H9 (cell line): ENCODE data around the gene KISS1. TPM values are rescaled to one million over a fixed set of nuclear protein-coding genes. Genes with fewer than 3 reads are reported as not detected.

Source experiments
- DNase-seq: peaks from one replicate; pipeline ENCODE4 v3.0.0-alpha.2; 2017
- H2AFZ ChIP-seq: one replicate; pipeline ENCODE4 v1.6.1; 2013; ENCODE audit warnings: mild to moderate bottlenecking, low read length, control low read depth, moderate library complexity
- H2AK5ac ChIP-seq: 2 replicates; pipeline ENCODE4 v1.6.1; 2013; ENCODE audit warnings: low read length, control low read depth, mixed read lengths; ENCODE audit not compliant: insufficient read length
- H2BK120ac ChIP-seq: one replicate; pipeline ENCODE4 v1.6.1; 2013; ENCODE audit warnings: low read depth, mild to moderate bottlenecking, low read length, control low read depth, inconsistent platforms; ENCODE audit not compliant: poor library complexity, severe bottlenecking
- H2BK12ac ChIP-seq: 2 replicates; pipeline ENCODE4 v1.6.1; 2013; ENCODE audit warnings: low read length, control low read depth, mixed read lengths, low read depth; ENCODE audit not compliant: insufficient read length
- H2BK15ac ChIP-seq: 2 replicates; pipeline ENCODE4 v1.6.1; 2013; ENCODE audit warnings: low read depth, low read length, control low read depth
- H2BK20ac ChIP-seq: one replicate; pipeline ENCODE4 v1.6.1; 2013; ENCODE audit warnings: low read depth, mild to moderate bottlenecking, low read length, control low read depth, inconsistent platforms; ENCODE audit not compliant: poor library complexity, severe bottlenecking
- H2BK5ac ChIP-seq: 2 replicates; pipeline ENCODE4 v1.6.1; 2013; ENCODE audit warnings: low read length, control low read depth, mixed read lengths; ENCODE audit not compliant: insufficient read length
- H3K14ac ChIP-seq: 2 replicates; pipeline ENCODE4 v1.6.1; 2013; ENCODE audit warnings: low read length, control low read depth; ENCODE audit not compliant: insufficient read depth
- H3K18ac ChIP-seq: 2 replicates; pipeline ENCODE4 v1.6.1; 2013; ENCODE audit warnings: low read depth, mild to moderate bottlenecking, mixed read lengths, low read length, control low read depth; ENCODE audit not compliant: insufficient read length
- H3K23ac ChIP-seq: 2 replicates; pipeline ENCODE4 v1.6.1; 2013; ENCODE audit warnings: low read length, control low read depth, mixed read lengths, low read depth; ENCODE audit not compliant: insufficient read length
- H3K23me2 ChIP-seq: 2 replicates; pipeline ENCODE4 v1.6.1; 2013; ENCODE audit warnings: low read depth, mild to moderate bottlenecking, mixed read lengths, low read length, control low read depth; ENCODE audit not compliant: insufficient read length, poor library complexity, severe bottlenecking
- H3K27ac ChIP-seq: 2 replicates; pipeline ENCODE4 v1.5.1; 2013; ENCODE audit warnings: low read length, control low read depth, mixed read lengths, low read depth; ENCODE audit not compliant: insufficient read length
- H3K27me3 ChIP-seq: 2 replicates; pipeline ENCODE4 v1.6.1; 2013; ENCODE audit warnings: low read length, control low read depth, inconsistent platforms; ENCODE audit not compliant: insufficient read depth
- H3K4ac ChIP-seq: 2 replicates; pipeline ENCODE4 v1.6.1; 2013; ENCODE audit warnings: low read depth, mild to moderate bottlenecking, control low read depth, inconsistent platforms, low read length, moderate library complexity
- H3K4me1 ChIP-seq: 2 replicates; pipeline ENCODE4 v1.6.1; 2013; ENCODE audit warnings: low read length, control low read depth, inconsistent platforms; ENCODE audit not compliant: insufficient read depth
- H3K4me2 ChIP-seq: 2 replicates; pipeline ENCODE4 v1.6.1; 2013; ENCODE audit warnings: low read length, control low read depth, mixed read lengths; ENCODE audit not compliant: insufficient read length, insufficient read depth
- H3K56ac ChIP-seq: 2 replicates; pipeline ENCODE4 v1.6.1; 2013; ENCODE audit warnings: low read depth, mild to moderate bottlenecking, mixed read lengths, low read length, control low read depth; ENCODE audit not compliant: insufficient read length
- H3K79me1 ChIP-seq: 2 replicates; pipeline ENCODE4 v1.6.1; 2013; ENCODE audit warnings: low read depth, mild to moderate bottlenecking, moderate library complexity, low read length, control low read depth, inconsistent platforms; ENCODE audit not compliant: insufficient read depth, poor library complexity, severe bottlenecking
- H3K79me2 ChIP-seq: 2 replicates; pipeline ENCODE4 v1.6.1; 2013; ENCODE audit warnings: low read length, control low read depth, inconsistent platforms; ENCODE audit not compliant: insufficient read depth
- H3K9ac ChIP-seq: 2 replicates; pipeline ENCODE4 v1.6.1; 2013; ENCODE audit warnings: low read length, control low read depth, mixed read lengths; ENCODE audit not compliant: insufficient read length; ENCODE audit errors: extremely low read depth
- H3K9me3 ChIP-seq: one replicate; pipeline ENCODE4 v1.6.1; 2013; ENCODE audit warnings: low read depth, low read length, inconsistent platforms; ENCODE audit not compliant: control insufficient read depth
- H3T11ph ChIP-seq: one replicate; pipeline ENCODE4 v1.6.1; 2013; ENCODE audit warnings: mild to moderate bottlenecking, low read length, control low read depth, inconsistent platforms
- H4K20me1 ChIP-seq: one replicate; pipeline ENCODE4 v1.6.1; 2013; ENCODE audit not compliant: control insufficient read depth, insufficient read length, insufficient read depth
- H4K5ac ChIP-seq: 2 replicates; pipeline ENCODE4 v1.6.1; 2013; ENCODE audit warnings: low read depth, mild to moderate bottlenecking, mixed read lengths, low read length, control low read depth; ENCODE audit not compliant: insufficient read length
- H4K8ac ChIP-seq: replicated peaks from 2 replicates; pipeline ENCODE4 v1.6.1; 2013; ENCODE audit warnings: low read length, control low read depth, mixed read lengths, low read depth; ENCODE audit not compliant: insufficient read length
- H4K91ac ChIP-seq: 2 replicates; pipeline ENCODE4 v1.6.1; 2013; ENCODE audit warnings: low read depth, mild to moderate bottlenecking, moderate library complexity, mixed read lengths, low read length, control low read depth; ENCODE audit not compliant: insufficient read length
- H3K27ac Mint-ChIP-seq, 3 experiments: 2 replicates in 2 of 3; 3 replicates in 1 of 3; pipeline ENCODE4 v1.8.0; 2020 to 2021; ENCODE audit warnings: mixed read lengths in 3 of 3, mild to moderate bottlenecking in 1 of 3, moderate library complexity in 1 of 3
- H3K27me3 Mint-ChIP-seq: 2 replicates; pipeline ENCODE4 v1.8.0; 2021; ENCODE audit warnings: low read depth, mild to moderate bottlenecking, moderate library complexity, mixed read lengths
- H3K36me3 Mint-ChIP-seq, 3 experiments: 2 replicates in 2 of 3; 3 replicates in 1 of 3; pipeline ENCODE4 v1.8.0; 2020 to 2021; ENCODE audit warnings: low read depth in 3 of 3, mixed read lengths in 3 of 3; ENCODE audit not compliant: insufficient read depth in 1 of 3
- H3K4me1 Mint-ChIP-seq, 2 experiments: 2 replicates each; pipeline ENCODE4 v1.8.0; 2020; ENCODE audit warnings: mixed read lengths in 2 of 2
- H3K4me3 Mint-ChIP-seq, 2 experiments: 2 replicates in 1 of 2; 3 replicates in 1 of 2; pipeline ENCODE4 v1.8.0; 2020 to 2021; ENCODE audit warnings: mild to moderate bottlenecking in 2 of 2, mixed read lengths in 2 of 2, moderate library complexity in 1 of 2
- H3K9me3 Mint-ChIP-seq, 2 experiments: 2 replicates in 1 of 2; 3 replicates in 1 of 2; pipeline ENCODE4 v1.8.0; 2020; ENCODE audit warnings: mild to moderate bottlenecking in 2 of 2, mixed read lengths in 2 of 2, moderate library complexity in 1 of 2
- WGBS: extraction: QIAGEN DNeasy Blood & Tissue Kit; methylation state at CpG from one replicate; pipeline ENCODE4 v1.1.7; 2013; ENCODE audit warnings: missing lambda C conversion rate, low lambda C conversion rate, mixed read lengths; ENCODE audit not compliant: insufficient read length; ENCODE audit errors: extremely low coverage; 5-methylcytosine and 5-hydroxymethylcytosine counted together
- total RNA-seq: library from RNA; stranded (reverse); gene quantifications from 2 replicates; pipeline ENCODE4 v1.2.1, GENCODE V29; 2021
- TF ChIP-seq, protein P1 (sequence below): fragments of 200-600 bp; sonication (generic); conservative IDR thresholded peaks from 3 replicates; pipeline ENCODE4 v1.8.0; 2021; ENCODE audit warnings: antibody characterized with exemption, mild to moderate bottlenecking

KISS1 gene
- total RNA-seq, 1 experiment from 2014 or later: 0.68 TPM

DNA sequence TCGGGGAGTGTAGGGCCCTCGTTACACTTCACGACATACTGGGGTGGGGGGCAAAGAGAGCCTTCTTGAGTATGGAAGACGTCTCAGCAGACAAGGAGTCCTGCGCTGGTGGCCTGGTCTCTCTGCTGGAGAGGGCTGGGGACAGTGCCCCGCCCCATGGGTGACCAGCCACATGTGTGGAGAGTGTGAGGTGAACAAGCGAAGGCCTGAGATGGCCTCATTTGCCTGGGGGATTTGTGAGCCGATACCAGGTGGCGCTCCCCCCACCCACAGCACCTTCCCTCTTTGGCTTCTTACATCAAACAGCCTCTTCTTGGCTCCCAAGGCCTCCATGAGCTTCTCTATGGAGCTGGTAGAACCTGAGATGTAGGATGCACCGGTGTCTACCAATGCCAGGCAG lies 40.4 kb downstream of the KISS1 start:
- Histone ChIP-seq H3K79me2 (no peaks in the 10 kb centered on the region), H3K9me3 (no peaks in the 10 kb centered on the region), H2BK5ac (no peak overlapping the region), H2BK120ac (no peak overlapping the region), H4K8ac (no peak overlapping the region), H3K4me2 (no peak overlapping the region), H3K56ac (no peak overlapping the region), H3K18ac (no peak overlapping the region), H3K4me1 (no peaks in the 10 kb centered on the region; the same call in 1 of the 2 replicates), H3K23me2 (peaks cover 6% of the 10 kb centered on the region), H4K5ac (no peak overlapping the region), H2BK12ac (no peak overlapping the region), H4K20me1 (no peaks in the 10 kb centered on the region), H3K9ac (no peak overlapping the region), H3K14ac (no peak overlapping the region), H3K4ac (no peak overlapping the region), H3K27me3 (no peaks in the 10 kb centered on the region; the same call in 1 of the 2 replicates), H3K23ac (no peak overlapping the region), H2BK20ac (no peak overlapping the region), H4K91ac (no peak overlapping the region), H3T11ph (no peak overlapping the region), H2AFZ (no peak overlapping the region), H2AK5ac (no peak overlapping the region), H3K79me1 (no peaks in the 10 kb centered on the region), H2BK15ac (no peak overlapping the region), H3K27ac (no peak overlapping the region)
- H3K4me3 Mint-ChIP-seq: no peak overlapping the region
- H3K36me3 Mint-ChIP-seq: no peaks in the 10 kb centered on the region; a peak in 2 of 7 replicates
- no CpG with 5 or more reads among the region's 10 CpGs for WGBS
- H3K4me1 Mint-ChIP-seq: peaks cover 8 to 13% of the 10 kb centered on the region in 2 experiments
- no peak for DNase-seq
- H3K27ac Mint-ChIP-seq: no peak overlapping the region
- peaks cover 38% of the 10 kb centered on the region for H3K27me3 Mint-ChIP-seq
- TF ChIP-seq, protein P1, sequence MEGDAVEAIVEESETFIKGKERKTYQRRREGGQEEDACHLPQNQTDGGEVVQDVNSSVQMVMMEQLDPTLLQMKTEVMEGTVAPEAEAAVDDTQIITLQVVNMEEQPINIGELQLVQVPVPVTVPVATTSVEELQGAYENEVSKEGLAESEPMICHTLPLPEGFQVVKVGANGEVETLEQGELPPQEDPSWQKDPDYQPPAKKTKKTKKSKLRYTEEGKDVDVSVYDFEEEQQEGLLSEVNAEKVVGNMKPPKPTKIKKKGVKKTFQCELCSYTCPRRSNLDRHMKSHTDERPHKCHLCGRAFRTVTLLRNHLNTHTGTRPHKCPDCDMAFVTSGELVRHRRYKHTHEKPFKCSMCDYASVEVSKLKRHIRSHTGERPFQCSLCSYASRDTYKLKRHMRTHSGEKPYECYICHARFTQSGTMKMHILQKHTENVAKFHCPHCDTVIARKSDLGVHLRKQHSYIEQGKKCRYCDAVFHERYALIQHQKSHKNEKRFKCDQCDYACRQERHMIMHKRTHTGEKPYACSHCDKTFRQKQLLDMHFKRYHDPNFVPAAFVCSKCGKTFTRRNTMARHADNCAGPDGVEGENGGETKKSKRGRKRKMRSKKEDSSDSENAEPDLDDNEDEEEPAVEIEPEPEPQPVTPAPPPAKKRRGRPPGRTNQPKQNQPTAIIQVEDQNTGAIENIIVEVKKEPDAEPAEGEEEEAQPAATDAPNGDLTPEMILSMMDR: no peak
- no peaks in the 10 kb centered on the region for H3K9me3 Mint-ChIP-seq
